ENCODE data around the gene PPM1M.

PPM1M gene

DNA sequence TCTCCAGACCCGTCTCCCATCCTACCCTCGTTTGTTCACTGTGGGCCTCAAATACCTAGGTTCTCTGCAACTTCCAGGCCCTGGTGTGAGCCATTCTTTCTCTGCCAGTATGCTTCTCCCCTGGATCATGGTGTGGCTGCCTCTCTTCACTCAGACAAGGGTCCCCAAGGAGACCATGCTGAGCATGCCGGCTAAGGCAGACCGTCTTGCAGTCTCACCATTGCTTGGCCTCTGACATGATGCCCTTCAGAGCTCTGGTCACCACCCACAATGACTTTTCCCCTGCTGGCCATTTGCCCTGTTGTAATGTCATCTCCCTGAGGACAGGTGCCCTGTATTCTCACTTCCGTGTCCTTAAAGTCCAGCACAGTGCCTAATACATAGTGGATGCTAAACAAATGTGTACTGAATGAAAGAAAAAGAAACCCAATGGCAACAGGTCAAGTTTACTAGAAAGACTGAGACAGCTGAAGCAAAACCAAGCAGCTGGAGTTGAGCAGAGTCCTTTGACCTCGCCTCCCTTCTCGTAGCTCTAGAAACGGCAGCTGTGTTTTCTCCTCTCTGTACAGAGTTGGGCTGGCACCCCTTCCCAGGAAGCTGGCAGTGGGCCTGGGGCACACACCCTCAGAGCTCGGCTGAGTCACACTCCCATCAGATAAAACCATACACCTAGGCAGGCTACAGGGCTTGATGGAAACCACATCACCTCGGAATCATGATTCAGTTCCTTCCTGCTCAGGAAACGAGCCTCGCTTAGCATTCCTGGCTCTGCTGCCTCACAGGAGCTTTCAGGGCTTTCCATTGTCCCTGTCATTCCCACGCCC lies 28.8 kb upstream of the PPM1M start:
- no peak for FAIRE-seq

DNA sequence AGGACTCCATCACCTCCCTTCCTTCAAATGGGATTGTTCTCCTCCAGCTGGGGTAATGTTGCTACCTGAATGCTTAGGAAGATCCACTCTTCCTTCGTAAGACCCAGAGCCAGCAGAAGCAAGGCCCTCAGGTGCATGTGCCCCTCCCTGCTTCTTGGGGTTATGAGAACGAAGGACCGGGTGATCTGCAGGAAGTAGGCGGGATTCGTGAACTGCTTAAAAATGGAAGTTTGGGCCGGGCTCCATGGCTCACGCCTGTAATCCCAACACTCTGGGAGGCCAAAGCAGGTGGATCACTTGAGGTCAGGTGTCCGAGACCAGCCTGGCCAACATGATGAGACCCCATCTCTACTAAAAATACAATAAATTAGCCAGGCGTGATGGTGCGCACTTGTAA lies 28.2 kb upstream of the PPM1M start:
- FAIRE-seq: no peak

- no peak for FAIRE-seq
Measured at GRCh38 chr3:52218026-52218425, 27.5 kb upstream of the PPM1M start.

DNA sequence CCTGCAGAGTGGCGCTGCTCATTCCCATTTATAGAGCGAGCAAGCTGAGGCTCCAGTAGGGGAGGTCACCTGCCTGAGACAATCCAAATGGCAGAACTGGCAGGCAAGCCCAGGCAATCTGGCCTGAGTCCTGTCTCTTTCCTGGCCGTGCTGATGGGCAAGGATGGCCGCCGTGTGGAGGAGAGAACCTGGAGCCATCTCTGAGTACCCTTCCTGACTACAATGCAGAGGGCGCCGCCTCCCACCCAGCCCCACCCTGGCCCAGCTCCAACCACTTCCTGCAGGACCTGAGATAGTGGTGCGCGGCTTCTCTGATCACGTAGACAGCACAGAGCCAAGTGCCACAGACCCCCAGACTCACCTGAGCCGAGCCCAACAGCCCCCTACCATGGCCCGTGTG lies 27.1 kb upstream of the PPM1M start:
- no peak for FAIRE-seq

DNA sequence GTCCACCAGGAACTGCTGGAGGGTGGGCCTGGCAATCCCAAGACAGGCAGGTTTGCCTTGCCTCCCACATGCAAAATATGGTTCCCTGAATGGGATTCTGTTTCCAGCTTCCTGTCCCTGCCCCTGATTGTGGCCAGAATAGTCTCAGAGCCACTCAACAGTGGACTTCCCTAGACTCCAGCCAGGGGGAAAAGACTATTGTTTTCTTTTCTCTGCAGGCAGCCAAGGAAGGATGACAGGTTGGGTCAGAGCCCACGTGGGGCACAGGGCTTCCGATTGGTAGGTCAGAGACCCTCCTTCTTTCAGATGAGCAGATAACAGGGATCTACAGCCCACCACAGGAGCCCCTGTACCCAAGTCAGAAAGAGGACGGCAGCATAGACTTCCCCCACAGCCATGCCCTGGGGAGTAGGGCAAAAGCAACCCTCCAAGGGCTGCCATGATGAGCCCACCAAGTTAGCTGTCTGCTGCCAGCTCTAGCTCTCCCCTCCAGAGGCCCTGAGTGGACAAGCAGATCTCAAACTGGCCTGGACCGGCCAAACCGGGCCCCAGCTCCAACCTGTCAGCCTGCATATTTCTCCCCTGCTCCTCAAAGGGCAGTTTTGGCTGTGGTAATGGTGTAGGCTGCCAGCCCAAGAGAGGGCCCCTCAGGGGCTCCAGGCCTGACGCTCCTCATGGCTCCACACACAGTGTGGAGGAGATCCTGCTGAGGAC lies 26.5 kb upstream of the PPM1M start:
- no peak for FAIRE-seq

GRCh38 chr3:52220380-52221026 lies 25.1 kb upstream of the PPM1M start:
- no peak for FAIRE-seq

GRCh38 chr3:52221141-52221562 lies 24.4 kb upstream of the PPM1M start:
- FAIRE-seq: no peak

DNA sequence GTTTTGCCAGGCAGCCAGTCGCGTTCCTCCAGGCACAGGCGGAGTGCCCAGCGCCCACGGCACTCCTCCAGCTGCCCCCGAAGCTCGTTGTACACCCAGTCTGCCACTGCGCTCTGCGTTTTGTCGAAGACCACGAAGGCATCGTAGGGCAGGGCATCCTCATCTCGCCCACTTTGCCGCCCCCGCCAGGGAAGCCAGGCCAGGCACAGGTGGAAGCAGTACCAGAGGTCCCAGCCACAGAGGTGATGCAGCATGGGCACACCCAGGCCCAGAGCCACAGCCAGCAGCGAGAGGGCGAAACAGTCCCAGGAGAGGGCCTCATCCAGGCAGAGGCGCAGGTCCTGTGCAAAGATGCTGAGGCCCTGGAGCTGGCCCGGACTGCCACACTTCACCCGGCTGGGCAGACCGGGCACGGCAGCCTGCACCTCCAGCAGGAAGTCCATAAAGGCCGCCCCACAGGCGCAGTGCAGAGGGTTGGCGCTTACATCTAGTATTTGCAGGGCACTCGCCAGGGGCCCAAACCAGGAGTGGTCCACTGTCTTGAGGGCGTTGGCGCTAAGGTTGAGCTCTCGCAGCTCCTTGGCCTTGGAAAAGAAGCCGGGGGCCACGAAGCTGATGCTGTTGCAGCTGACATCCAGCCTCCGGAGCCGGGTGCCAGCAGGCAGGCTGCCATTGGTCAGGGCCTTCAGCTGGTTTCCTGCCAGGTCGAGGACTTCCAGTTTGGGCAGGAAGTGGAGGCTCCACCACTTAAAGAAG lies 23.8 kb upstream of the PPM1M start:
- FAIRE-seq: no peak

- no peak for FAIRE-seq
Measured at GRCh38 chr3:52222319-52223221, 23.0 kb upstream of the PPM1M start.

DNA sequence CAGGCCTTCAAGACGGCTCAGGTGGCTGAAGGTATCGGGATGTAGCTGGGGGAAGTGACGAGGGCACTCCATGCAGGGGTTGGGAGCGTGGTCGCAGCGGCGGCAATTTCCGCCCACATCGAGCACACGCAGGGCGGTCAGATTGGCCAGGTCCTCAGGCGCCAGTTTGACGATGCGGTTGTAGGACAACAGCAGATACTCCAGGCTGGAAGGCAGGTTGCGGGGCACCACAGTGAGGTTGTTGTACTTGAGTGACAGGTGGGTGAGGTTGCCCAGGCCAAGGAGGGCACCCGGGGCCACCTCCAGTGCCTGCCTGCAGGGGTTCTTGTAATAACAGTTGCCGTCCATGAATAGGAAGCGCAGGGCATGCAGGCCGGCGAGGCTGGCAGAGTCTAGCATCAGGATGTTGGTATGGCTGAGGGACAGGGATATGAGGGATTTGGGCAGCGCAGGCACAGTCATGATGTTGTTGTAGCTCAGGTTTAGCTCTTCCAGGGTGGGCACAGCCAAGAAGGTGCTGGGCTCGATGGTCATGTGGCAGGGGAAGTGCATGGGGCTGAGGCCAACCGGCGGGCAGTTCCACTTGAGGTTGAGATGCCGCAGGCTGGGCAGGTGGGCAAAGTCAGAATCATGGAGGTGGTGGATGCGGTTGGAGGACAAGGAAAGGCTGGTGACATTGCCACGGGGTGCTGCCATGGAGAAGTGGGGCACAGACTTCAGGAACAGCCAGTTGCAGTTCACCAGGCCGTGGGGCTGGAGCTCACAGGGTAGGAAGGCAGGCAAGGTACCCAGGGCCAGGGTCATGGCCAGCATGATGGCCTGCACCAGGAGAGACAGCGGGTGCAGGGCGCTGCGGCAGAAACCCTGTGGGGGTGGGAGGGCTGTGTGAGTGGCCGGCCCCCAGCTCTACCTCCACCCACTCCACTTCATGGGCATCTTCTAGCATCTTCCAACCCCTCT lies 21.8 kb upstream of the PPM1M start:
- no peak for FAIRE-seq

GRCh38 chr3:52225452-52226228 lies 19.9 kb upstream of the PPM1M start, which contains the start of gene TLR9:
TSS of gene TLR9 (minus strand) at chr3:52225645. CDS start at chr3:52225529, 116 bp downstream.
- FAIRE-seq: no peak

GRCh38 chr3:52226229-52226817 lies 19.2 kb upstream of the PPM1M start:
- no peak for FAIRE-seq

DNA sequence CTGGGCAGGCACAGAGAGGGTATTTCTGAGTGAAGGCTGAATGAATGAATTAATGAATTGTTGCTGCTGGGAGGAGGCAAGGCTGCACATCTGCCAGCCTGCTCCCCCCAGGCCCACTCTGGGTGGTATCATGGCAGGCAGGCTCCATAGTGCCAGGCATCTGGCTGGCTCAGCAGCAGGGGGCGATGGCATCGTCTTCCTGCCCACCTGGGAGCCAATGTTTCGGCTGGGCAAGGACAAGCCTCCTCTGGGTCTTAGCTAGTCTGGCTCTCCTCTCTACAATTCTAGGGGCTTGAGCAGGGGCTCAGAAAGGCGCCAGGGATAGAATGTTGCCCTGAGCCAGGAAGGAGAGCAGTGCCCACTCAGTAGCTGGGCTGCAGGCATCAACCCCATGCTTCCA lies 18.4 kb upstream of the PPM1M start:
- no peak for FAIRE-seq

GRCh38 chr3:52227766-52228165 lies 17.8 kb upstream of the PPM1M start:
- no peak for FAIRE-seq

DNA sequence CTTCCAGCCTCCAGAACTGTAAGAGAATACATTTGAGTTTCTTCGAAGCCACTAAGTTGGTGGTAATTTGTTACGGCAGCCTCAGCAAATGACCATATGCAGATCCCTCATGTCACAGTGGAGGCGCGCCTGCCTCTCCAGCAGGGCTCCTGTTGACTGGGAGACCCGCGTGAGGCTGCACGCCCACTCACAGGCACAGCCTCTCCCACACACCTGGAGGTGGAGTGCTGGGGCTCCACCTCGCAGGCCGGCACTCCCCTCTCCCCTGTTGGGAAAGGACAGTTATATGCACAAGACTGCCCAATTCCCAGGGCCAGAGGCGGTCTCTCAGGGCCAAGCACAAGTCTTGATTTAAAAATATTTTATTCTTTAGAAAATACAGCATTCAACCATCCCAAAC lies 17.3 kb upstream of the PPM1M start:
- no peak for FAIRE-seq

GRCh38 chr3:52228751-52229291 lies 16.7 kb upstream of the PPM1M start:
- FAIRE-seq: no peak

- no peak for FAIRE-seq
Measured at GRCh38 chr3:52229656-52230055, 15.9 kb upstream of the PPM1M start.

DNA sequence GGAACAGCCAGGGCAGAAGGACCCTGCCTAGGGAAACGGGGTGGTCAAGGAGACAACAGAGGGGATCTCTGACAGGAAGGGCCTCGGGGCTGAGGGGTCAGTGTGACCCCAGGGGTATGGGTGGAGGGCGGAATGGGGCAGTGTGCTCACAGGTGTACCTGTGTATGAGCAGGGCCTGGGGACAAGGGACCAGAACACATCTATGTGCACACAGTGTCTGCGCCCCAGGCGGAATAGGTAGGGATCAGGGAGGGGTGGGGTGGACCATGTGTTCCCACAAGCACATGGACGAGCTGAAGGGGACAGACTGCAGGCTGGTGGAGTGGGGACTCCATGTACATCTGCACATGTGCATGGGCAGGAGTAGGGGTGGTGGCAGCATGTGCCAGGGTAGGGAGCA lies 15.1 kb upstream of the PPM1M start:
- no peak for FAIRE-seq

DNA sequence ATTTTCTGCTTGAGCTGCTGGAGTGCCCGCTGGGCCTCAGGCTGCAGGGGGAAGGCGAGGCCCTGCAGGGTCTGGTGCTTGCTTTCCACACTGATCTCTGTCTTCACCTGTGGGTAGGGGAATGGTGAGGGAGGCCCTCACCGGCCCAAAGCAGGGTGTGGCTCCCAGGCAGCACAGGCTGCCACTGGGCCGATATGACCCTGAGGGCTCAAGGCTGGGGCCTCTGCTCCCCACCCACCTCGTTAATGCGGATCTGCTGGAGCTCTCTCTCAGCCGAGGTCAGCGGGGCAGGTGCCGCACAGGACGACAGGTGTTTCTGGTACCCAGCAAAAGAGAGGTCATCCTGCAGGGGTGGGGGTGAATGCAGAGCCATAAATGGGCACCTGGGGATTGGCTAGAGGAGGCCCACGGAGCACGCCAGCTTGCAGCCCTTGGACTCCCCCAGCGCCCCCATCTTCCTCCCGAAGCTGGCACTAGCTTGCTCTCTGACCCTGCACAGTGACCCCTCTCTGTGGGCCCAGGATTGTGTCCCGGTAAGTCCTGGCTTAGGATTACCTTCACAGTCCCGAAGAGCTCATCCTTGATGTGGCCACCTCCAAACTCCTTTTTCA lies 14.6 kb upstream of the PPM1M start:
- FAIRE-seq: no peak

Data from A204.1 (cell line).